Pancreas (tissue), 10 donors: Measurements from ENCODE around the gene RAB3GAP2. TPM values are rescaled to one million over a fixed set of nuclear protein-coding genes. Genes with fewer than 3 reads are reported as not detected.
"Not testable (repeated sequence)": the region's sequence is repeated elsewhere in the genome, so short reads cannot be mapped to it uniquely, and the experiment has no call there.

Experiments
- ATAC-seq, 4 donors: fragments of 200-7000 bp; cut with Tn5 transposase; one replicate each; pipeline versions ENCODE4 v1.8.0 to v1.9.1; 2020; ENCODE audit warnings: mild to moderate bottlenecking in 4 of 4, moderate library complexity in 4 of 4
- DNase-seq, 6 donors: peaks; one replicate each; pipeline ENCODE4 v3.0.0-alpha.2; 2020
- FAIRE-seq: peaks from 2 replicates; lab custom pipeline; 2012; peaks lifted over from hg19 to GRCh38; lab: Jason Lieb, UNC
- H3K27ac ChIP-seq, 4 donors: fragments of 200-600 bp; sonication (generic); 1 replicate in 3 of 4; 2 replicates in 1 of 4; pipeline versions ENCODE4 v1.5.0 to v1.8.0; 2020
- H3K27me3 ChIP-seq, 4 donors: fragments of 200-600 bp; one replicate each; pipeline ENCODE4 v1.8.0; 2021
- H3K36me3 ChIP-seq, 3 donors: fragments of 200-600 bp; sonication (generic) in 1 of 3; one replicate each; pipeline versions ENCODE4 v1.5.0 to v1.8.0; 2020 to 2021
- H3K4me1 ChIP-seq, 3 donors: fragments of 200-600 bp; one replicate each; pipeline ENCODE4 v1.8.0; 2021
- H3K4me3 ChIP-seq, 4 donors: fragments of 200-600 bp; sonication (generic) in 2 of 4; one replicate each; pipeline versions ENCODE4 v1.5.0 to v1.8.0; 2020 to 2021
- H3K9me3 ChIP-seq, 4 donors: fragments of 200-600 bp; one replicate each; pipeline ENCODE4 v1.8.0; 2021
- WGBS, 2 donors: extraction: QIAGEN DNeasy Blood & Tissue Kit; methylation state at CpG; one replicate each; pipeline ENCODE4 v1.1.7; 2013; 5-methylcytosine and 5-hydroxymethylcytosine counted together
- intact Hi-C, 3 donors: fragments of 100-400 bp; cut with DNase I; formaldehyde crosslinking; loops; one replicate each; pipeline versions ENCODE4 v1.11.1 to v1.14.2; 2022
- polyA plus RNA-seq, 2 donors: library from polyadenylated mRNA; stranded (reverse); fragments of 200-250 nt; gene quantifications; one replicate each; pipeline ENCODE4 v1.2.3, GENCODE V29; 2013
- total RNA-seq, 6 donors: library from RNA; stranded (reverse); fragmentation: NEBNext Ultra II Directional in 4 of 6; extraction: Animal tissue kit (Norgen Biotek cat#: 25700) in 4 of 6; gene quantifications; one replicate each; pipeline versions ENCODE4 v1.2.1 to v1.2.4, GENCODE V29; 2021 to 2023
- TF ChIP-seq, protein P1 (sequence below), 4 donors: fragments of 200-600 bp; sonication (generic) in 3 of 4; IDR thresholded peaks; one replicate each; pipeline versions ENCODE4 v1.5.0 to v1.8.0; 2021; ENCODE audit warnings: antibody characterized with exemption in 4 of 4
- donor health status: healthy with polysubstance abuse.
- donor health status: DM: no; HTN: no; CAD: no; lungs with moderate emphysema.
- donor health status: DM: no; HTN: no; CAD: no.
- donor health status: control.
- donor health status: control.
- donor health status: Bipolar disorder and iron deficiency.
- donor health status: DM: yes; HTN: yes; CAD: no.
- donor health status: DM: no; HTN: no; CAD: no.
- donor health status: DM: no; HTN: no; CAD: no.
- donor health status: DM: yes; HTN: yes; CAD: no.

RAB3GAP2 gene
- total and polyA plus RNA-seq, 8 donors: 4.8 to 26.2 (median 15.1) TPM

DNA sequence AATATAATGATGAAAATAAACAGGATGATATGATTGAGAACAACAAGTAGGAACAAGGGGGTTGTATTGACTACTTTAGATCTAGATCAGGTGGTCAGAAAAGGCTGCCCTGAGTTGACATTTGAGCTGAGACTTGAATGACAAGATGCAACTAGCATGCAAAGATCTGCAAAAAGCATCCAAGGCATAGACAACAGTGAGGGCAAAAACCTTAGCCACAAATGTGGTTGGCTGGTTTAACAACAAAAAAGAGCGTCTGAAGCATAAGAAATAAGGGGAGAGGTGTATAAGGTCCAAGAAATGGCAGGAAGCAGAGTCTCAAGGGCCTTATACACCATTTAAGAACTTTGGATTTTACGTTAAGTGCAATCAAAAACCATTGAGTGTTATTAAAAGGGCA, 3.2 kb downstream of the RAB3GAP2 start:
- Histone ChIP-seq H3K9me3 (no peaks in the 10 kb centered on the region), H3K27ac (no peak overlapping the region), H3K27me3 (no peaks in the 10 kb centered on the region), H3K4me3 (no peak overlapping the region), H3K4me1 (peaks cover 11 to 27% (median 15%) of the 10 kb centered on the region in 3 donors), H3K36me3 (peaks cover 0 to 4% (median 0%) of the 10 kb centered on the region in 3 donors)
- intact Hi-C loops: no loop called here
- TF ChIP-seq, protein P1, sequence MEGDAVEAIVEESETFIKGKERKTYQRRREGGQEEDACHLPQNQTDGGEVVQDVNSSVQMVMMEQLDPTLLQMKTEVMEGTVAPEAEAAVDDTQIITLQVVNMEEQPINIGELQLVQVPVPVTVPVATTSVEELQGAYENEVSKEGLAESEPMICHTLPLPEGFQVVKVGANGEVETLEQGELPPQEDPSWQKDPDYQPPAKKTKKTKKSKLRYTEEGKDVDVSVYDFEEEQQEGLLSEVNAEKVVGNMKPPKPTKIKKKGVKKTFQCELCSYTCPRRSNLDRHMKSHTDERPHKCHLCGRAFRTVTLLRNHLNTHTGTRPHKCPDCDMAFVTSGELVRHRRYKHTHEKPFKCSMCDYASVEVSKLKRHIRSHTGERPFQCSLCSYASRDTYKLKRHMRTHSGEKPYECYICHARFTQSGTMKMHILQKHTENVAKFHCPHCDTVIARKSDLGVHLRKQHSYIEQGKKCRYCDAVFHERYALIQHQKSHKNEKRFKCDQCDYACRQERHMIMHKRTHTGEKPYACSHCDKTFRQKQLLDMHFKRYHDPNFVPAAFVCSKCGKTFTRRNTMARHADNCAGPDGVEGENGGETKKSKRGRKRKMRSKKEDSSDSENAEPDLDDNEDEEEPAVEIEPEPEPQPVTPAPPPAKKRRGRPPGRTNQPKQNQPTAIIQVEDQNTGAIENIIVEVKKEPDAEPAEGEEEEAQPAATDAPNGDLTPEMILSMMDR (IDR thresholded peaks at IDR 0.05): no peak
- ATAC-seq (no peak), FAIRE-seq (no peak), DNase-seq (no peak)
- 93 to 100% methylated on average over 2 of the region's 2 CpGs for WGBS, 2 donors

GRCh38 chr1:220267630-220268029, 4.6 kb downstream of the RAB3GAP2 start:
- Histone ChIP-seq H3K36me3 (peaks cover 0 to 4% (median 0%) of the 10 kb centered on the region in 3 donors), H3K4me3 (no peak overlapping the region), H3K9me3 (no peaks in the 10 kb centered on the region), H3K4me1 (peaks cover 11 to 27% (median 15%) of the 10 kb centered on the region in 3 donors), H3K27ac (no peak overlapping the region), H3K27me3 (no peaks in the 10 kb centered on the region)
- intact Hi-C loops: no loop called here
- WGBS, 2 donors: 82 to 93% methylated on average over 4 of the region's 4 CpGs
- no peak for FAIRE-seq
- ATAC-seq: no peak
- TF ChIP-seq, protein P1 (IDR thresholded peaks at IDR 0.05): no peak
- DNase-seq: no peak

DNA sequence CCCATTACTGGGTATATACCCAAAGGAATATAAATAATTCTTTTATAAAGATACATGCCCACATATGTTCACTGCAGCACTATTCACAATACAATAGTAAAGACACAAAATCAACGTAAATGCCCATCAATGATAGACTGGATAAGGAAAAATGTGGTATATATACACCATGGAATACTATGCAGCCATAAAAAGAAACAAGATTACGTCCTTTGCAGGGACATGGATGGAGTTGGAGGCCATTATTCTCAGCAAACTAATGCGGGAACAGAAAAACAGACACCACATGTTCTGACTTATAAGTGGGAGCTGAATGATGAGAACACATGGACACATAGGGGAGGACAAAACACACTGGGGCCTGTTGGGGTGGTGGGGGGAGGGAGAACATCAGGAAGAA, 12.0 kb downstream of the RAB3GAP2 start:
- intact Hi-C loops: not testable (repeated sequence)

DNA sequence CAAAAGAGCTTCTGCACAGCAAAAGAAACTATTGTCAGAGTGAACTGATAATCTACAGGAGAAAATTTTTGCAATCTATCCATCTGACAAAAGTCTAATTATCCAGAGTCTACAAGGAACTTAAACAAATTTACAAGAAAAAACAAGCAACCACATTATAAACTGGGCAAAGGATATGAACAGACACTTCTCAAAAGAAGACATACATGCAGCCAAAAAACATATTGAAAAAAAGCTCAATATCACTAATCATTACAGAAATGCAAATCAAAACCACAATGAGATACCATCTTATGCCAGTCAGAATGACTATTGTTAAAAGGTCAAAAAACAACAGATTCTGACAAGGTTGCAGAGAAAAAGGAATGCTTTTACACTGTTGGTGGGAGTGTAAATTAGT, 12.5 kb downstream of the RAB3GAP2 start:
- FAIRE-seq, H3K4me1 ChIP-seq, H3K9me3 ChIP-seq, intact Hi-C loops, DNase-seq, H3K27ac ChIP-seq, H3K36me3 ChIP-seq, H3K4me3 ChIP-seq, H3K27me3 ChIP-seq, ATAC-seq: not testable (repeated sequence)

More for the DNA sequence above, 12.0 kb downstream of the RAB3GAP2 start:
- H3K4me3 ChIP-seq, H3K4me1 ChIP-seq, H3K9me3 ChIP-seq, H3K36me3 ChIP-seq, H3K27me3 ChIP-seq, H3K27ac ChIP-seq, FAIRE-seq, ATAC-seq, DNase-seq: not testable (repeated sequence)
- 97 to 100% methylated on average over 3 of the region's 3 CpGs for WGBS, 2 donors

DNA sequence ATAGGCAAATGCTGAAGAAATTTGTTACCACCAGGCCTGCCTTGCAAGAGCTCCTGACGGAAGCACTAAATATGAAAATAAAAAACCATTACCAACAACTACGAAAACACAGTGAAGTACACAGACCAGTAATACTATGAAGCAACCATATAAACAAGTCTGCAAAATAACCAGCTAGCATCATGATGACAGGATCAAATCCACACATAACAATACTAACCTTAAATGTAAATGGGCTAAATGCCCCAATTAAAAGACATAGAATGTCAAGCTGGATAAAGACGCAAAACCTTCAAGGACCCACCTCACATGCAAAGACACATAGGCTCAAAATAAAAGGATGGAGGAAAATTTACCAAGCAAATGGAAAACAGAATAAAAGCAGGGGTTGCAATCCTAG, 16.1 kb downstream of the RAB3GAP2 start:
- H3K4me3 ChIP-seq, intact Hi-C loops, H3K9me3 ChIP-seq, ATAC-seq, H3K36me3 ChIP-seq, H3K4me1 ChIP-seq, DNase-seq, H3K27me3 ChIP-seq, FAIRE-seq, H3K27ac ChIP-seq: not testable (repeated sequence)
- 88 to 90% methylated on average over 3 of the region's 3 CpGs for WGBS, 2 donors

GRCh38 chr1:220255204-220255603, 17.0 kb downstream of the RAB3GAP2 start:
- Histone ChIP-seq H3K9me3 (no peaks in the 10 kb centered on the region), H3K4me1 (no peaks in the 10 kb centered on the region), H3K36me3 (no peaks in the 10 kb centered on the region), H3K27me3 (no peaks in the 10 kb centered on the region), H3K27ac (no peak overlapping the region), H3K4me3 (no peak overlapping the region)
- FAIRE-seq: no peak
- TF ChIP-seq, protein P1 (IDR thresholded peaks at IDR 0.05): no peak
- intact Hi-C loops: no loop called here
- DNase-seq: no peak
- WGBS, 2 donors: 90 to 95% methylated on average over 1 of the region's 1 CpG
- ATAC-seq: no peak

GRCh38 chr1:220253290-220253689, 19.0 kb downstream of the RAB3GAP2 start:
- DNase-seq, intact Hi-C loops, H3K4me3 ChIP-seq, H3K36me3 ChIP-seq, FAIRE-seq, H3K4me1 ChIP-seq, H3K9me3 ChIP-seq, H3K27me3 ChIP-seq, H3K27ac ChIP-seq: not testable (repeated sequence)
- 97% methylated on average over 12 of the region's 12 CpGs for WGBS, 2 donors
- ATAC-seq: peak; percentile 70 to 83 (median 76)
